Activated naive CD8-positive, alpha-beta T cell treated with anti-CD3 and anti-CD28 coated beads, Interleukin-2, amount 50 U/mL, for 16 hours (primary cell): ENCODE data around the gene TTLL4.
"Not testable (repeated sequence)": the region's sequence is repeated elsewhere in the genome, so short reads cannot be mapped to it uniquely, and the experiment has no call there.

Source experiments
- DNase-seq: peaks from one replicate; pipeline ENCODE4 v3.0.0-alpha.2; 2020; ENCODE audit warnings: low read depth, low spot score

Gene TTLL4

DNA sequence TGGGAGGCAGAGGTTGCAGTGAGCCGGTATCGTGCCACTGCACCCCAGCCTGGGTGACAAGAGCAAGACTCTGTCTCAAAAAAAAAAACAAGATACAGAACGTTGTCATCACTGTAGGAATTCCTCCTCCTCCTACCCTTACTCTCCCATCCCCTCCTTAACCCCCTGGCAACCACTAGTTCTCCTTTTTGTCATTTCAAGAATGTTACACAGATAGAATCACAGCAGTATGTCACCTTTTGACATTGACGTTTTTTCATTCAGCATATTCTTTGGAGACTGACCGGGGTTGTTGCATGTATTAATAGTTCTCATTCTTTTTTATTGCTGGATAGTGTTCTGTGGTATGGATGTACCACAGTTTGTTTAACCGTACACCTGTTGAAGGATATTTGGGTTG lies 32.4 kb downstream of the TTLL4 start:
- no peak for DNase-seq

DNA sequence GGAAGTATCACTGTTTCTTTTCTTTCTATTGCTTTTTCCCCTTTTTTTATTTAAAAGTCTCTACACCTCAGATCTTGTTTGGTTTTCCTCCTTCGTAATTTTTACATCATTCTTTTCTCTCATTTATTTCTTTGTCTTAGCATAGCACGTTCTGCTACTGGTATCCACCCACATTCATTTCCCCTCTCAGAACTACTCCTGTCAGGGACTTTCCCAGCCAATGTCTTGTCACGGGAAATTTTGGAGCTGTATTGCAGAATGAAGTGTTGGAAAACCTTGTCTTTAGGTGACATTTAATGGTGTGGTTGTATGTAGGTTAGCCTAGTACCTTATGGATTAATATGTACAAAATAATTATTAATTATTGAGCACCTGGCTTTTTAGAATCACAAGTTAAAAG lies 34.0 kb downstream of the TTLL4 start:
- DNase-seq = no peak

DNA sequence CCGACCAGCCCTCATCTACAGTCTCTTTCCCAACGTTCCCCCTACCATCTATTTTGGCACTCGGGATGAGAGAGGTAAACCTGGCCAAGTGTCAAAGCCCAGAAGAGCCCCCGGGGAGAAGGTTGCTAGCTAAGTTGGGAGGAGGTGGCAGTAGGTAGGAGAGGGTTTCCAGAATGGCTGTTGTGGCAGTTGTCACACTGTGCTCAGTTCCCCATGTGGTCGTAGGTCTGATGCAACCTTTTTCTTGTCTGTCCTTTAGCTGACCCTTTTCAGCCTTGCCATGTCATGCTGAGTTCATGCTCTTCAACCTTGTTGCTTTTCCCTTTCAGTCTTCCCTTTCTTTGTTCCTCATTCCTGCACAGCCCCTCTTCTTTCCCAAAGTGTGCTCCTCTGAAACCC lies 34.5 kb downstream of the TTLL4 start:
- DNase-seq = no peak

DNA sequence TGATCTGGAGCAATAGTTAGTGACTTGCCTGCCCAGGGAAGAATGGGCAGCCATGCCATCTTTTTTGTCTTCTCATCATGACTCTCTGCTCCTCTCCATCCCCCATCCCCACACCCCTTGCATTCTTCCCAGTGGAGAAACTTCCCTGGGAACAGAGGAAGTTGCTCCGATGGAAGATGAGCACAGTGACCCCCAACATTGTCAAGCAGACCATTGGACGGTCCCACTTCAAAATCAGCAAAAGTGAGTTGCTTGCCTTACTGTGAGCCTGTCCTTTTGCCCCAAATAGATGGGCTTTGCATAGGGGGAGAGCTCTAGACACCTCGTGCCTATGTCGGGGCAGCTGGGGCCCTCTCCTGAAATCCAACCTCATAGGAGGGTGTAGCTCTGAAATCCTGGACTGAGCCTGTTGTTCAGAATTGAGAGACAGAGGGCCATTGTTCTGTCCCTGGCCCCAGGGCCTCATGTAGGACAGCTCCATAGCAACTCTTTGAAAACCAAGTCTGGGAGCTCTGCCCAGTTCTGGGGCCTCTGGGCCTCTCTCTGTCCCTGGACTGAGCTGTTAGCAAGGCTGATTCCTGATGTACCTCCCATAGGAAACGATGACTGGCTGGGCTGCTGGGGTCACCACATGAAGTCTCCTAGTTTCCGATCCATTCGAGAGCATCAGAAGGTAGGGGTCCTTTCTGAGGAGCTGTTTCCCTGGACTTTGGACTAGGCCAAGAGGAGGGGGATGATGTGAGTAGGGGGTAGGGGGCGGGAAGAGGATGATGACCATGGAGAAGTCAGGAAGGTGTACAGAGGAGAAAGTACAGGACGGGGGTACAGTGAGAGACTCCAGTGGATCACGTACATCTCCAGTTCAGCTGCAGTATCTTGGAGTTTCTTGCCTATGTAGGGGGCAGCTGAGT lies 35.2 kb downstream of the TTLL4 start:
- DNase-seq = no peak

DNA sequence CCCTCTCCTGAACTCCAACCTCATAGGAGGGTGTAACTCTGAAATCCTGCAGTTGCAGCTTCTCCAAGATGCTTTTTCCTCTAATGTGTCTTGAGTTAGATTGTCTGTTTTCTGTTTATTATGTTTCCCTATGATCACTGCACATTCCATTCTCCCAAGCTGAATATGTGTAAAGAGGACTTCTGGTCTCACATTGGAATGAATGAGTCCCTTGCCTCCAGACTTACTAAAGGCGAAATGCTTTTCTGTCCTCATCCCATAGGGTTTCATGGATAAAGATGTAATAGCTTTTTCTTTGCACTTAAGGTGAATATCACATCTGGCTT lies 35.8 kb downstream of the TTLL4 start:
- DNase-seq = no peak

DNA sequence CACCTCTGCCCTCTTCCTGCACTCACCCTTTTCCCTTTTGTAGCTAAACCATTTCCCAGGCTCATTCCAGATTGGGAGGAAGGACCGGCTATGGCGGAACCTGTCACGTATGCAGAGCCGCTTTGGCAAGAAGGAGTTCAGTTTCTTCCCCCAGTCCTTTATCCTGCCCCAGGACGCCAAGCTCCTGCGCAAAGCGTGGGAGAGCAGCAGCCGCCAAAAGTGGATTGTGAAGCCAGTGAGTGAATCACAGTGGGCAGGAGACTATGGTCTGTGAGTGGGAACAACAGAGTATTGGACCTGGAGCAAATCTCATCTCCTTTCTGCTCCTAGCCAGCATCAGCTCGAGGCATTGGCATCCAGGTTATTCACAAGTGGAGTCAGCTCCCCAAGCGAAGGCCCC lies 36.3 kb downstream of the TTLL4 start:
- DNase-seq = no peak

DNA sequence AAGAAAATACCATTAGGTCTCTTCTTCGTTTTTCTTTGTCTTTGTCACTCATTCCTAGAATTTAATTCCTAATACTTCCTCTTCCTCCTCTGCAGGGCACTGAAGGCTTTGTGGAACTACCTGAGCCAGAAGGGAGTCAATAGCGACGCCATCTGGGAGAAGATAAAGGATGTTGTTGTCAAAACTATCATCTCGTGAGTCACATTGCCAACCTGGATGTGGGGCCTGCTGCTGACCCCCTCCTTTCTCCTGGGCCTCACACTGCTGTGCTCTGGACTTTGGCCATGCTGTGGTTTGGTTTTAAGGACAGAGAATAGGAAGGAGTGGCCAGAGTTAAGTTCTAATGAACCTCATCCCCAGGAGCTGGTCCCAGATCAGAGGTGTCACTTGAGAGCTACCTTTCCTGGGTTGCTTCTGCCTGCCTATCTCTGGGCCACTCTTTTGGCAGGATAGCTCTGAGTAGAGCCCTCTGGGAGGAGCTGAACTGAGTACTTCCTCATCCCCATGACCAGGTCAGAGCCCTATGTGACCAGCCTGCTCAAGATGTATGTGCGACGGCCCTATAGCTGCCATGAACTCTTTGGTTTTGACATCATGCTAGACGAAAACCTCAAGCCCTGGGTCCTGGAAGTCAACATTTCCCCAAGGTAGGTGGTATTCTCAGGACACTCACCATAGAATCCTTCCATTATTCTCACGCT lies 38.3 kb downstream of the TTLL4 start:
- DNase-seq = no peak

DNA sequence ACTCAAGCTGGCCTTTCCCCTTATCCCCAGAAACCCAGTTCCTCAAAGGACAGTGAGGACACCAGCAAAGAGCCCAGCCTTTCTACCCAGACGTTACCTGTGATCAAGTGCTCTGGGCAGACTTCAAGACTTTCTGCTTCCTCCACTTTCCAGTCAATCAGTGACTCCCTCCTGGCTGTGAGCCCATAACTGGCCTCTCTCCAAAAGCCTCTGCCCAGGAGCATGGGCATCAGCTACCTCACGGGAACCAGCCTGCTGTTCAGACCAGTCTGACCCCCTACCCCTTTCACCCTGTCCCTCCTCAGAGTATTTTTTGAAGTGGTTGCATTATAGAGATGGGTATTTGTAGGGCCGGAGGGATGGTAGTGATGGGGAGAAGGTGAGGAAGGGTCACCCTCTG lies 43.6 kb downstream of the TTLL4 start:
- DNase-seq = no peak

DNA sequence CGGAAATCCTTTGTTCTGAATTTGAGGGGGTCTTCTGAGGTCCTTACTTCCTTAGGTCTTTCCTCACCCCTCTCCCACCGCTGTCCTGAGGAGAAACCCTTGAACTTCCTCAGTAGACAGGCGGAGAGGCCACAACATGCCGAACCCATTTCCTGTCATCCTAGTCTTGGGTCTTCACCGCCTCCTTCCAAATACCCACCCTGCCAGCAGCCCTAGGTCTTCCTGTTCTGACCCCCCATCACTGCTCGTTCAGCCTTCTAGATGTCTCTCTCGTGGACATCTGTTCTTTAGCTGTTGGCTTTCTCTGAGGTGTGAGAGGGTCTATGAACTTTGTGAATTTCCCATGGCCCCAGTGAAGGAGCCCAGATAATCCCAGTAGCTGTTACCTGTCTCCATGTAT lies 44.1 kb downstream of the TTLL4 start:
- DNase-seq = no peak

DNA sequence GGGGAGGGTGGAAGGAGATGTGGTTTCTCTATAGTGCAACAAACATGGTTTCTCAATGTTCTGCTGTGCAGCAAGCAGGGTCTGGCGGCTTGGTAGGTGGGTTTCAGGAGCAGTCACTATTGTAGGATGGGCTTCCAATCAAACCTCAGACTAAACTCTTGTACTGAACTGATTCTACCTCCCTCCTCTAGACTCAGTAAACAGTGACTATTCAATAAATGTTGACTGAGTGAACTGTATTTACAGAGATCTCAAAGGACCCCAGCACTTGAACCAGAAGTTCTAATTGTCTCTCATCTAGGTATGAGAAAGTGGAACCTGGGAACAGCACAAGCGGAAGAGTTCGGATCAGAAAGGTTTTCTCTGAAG lies 44.5 kb downstream of the TTLL4 start:
- no peak for DNase-seq

DNA sequence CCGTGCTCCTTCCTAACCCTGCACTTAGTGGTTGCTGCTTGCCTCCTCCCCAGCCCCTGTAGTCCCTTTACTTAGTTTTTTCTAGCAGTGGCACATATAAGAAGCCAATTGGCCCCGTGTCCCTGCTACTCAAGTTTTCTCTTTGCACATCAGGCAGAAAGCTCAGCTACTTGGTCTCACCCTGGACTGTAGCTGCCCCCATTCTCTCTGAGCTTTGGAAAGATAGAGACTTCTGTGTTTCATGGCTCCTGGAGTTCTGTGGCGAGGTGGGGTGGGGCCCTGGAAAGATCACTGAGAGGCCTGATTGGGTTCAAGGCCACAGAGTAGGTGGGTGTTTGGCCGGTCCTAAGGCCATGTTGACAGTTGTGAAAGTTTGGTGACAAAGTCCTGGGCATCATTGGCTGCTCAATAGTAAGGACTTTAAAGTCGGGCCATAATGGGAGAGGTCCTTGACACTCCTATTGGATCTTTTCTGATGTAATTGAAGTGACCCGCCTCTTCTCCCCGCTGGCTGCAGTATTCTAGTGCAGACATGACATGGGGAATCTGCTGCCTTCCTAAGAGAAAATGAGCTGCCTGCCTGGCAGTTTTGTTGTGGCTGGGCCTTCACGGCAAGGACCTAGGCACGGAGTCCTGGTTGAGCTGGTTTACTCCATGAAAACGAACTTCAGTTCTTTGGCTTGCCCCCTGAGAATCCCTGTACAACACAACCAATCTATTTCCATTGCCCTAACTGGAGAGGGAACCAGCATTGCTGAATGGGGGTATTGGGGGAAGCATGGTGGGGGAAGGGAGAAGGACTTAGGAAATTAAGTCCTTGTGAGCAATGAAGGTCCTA lies 45.2 kb downstream of the TTLL4 start:
- no peak for DNase-seq

DNA sequence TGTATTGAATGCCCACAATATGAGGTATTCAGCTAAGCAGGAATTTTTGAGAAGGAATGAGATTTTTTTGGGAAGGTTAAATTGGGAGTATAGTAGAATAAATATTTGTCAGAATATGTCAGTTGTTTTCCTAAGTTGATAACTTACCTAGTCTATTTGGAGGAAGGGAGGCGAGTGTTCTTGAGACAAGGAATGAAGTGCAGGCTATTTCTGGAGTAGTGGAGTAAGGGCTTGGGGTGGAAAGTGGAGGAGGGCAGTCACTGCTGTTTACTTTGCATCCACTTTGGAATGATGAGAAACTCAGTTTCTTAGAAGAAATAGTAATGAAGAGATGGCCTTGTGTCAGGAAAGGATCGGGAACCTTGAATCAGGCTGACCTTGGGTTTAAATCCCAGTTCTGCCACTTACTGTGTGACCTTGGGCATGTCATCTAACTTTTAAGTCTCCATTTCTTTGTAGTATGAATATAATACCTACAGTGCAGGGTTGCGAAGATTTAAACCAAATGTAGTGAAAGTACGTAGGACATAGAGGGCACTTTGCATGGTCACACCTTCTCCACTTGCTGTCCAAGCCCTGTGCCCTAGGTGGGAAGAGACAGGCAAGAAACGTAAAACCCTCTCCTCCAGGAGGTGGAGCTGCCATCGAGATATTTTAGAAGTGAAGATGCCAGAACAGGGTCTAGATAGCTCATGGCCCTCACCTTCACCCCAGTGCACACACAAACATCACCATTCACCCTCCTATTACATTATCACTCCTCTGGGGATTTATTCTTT lies 46.2 kb downstream of the TTLL4 start:
- no peak for DNase-seq

DNA sequence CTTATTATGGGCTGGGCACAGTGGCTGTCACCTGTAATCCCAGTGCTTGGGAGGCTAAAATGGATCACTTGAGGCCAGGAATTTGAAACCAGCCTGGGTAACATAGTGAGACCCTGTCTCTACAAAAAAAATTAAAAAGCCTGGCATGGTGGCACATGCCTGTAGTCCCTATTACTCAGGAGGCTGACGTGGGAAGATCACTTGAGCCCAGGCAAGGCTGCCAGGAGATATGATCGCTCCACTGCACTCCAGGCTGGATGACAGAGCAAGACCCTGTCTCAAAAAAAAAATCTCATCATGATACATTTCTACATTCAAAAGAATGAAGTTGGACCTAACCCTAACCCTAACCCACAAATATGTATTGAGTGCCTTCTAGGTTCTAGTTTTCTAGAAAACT lies 51.2 kb downstream of the TTLL4 start:
- DNase-seq = no peak

DNA sequence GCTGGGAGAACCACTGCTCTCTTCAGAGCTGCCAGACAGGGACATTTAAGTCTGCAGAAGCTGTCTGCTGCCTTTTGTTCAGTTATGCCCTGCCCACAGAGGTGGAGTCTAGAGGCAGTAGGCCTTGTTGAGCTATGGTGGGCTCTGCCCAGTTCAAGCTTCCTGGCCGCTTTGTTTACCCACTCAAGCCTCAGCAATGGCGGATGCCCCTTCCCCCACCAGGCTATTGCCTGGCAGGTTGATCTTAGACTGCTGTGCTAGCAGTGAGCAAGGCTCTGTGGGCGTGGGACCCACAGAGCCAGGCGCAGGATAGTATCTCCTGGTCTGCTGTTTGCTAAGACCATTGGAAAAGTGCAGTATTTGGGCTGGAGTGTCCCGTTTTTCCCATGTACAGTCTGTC lies 62.1 kb downstream of the TTLL4 start:
- not testable (repeated sequence) for DNase-seq

DNA sequence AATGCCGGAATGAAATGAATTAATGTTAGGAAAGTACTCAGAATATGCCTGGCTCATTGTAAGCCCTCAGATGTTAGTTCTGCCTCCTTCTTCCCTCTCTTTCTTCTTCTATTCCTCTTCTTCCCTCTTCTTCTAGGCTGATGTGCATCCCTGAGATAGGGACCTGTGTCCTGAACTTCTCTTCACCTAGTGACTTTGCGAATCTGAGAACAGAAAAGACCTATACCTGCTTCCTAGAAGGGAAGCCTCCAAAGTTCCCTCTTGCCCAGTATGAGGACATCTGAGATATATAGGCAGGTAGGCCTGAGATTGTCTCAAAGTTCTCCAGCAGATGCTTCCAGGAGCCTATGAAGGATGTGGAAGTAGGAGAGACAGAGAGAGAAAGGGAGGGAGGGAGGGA lies 63.2 kb downstream of the TTLL4 start:
- DNase-seq = no peak

DNA sequence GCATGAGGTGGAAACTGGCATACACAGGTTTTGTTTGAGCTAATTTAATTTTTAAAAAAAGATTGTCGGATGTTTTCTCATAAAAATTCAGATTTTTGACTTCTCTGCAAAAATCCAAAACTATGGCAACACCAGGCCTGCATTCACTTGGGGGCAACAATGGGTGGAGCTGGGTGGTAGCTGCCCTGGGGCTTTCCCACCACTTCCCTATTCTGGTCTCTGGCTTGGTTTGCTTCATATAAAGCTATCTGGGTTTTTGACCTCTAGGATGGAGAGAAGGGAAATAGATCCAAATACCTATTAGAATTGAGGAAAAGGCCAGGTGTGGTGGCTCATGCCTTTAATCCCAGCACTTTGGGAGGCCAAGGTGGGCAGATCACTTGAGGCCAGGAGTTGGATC lies 65.9 kb downstream of the TTLL4 start:
- DNase-seq = no peak

DNA sequence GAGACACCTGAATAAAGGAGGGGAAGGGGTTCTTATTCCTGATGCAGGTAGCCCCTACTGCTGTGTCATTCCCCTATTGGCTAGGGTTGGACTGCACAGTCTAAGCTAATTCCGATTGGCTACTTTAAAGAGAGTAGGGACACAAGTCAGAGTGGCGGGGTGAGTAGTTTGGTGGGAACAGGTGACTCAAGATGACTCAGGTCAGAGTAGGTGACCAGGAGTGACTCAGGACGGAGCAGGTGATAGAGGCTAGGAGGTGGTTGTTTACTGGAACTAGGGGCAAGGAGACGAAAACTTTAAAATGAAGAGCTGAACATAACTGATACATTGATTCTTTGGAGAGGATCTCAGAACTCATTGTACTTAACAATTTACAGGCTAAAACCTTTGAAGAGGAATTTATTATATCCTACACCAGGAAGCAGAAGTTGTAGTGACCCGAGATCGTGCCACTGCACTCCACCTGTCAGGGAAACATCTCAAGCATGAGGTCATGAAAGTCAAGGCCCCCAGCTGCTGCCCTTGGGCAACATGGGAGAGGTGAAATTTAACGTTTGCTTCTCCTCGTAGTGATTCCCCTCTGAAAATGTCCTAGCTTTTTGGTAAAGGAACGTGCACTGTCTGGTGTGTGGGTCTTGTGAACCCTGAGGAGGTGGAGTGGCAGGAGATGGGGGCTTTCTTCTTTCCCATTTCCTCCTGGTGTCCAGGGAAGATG lies 66.8 kb downstream of the TTLL4 start:
- no peak for DNase-seq

DNA sequence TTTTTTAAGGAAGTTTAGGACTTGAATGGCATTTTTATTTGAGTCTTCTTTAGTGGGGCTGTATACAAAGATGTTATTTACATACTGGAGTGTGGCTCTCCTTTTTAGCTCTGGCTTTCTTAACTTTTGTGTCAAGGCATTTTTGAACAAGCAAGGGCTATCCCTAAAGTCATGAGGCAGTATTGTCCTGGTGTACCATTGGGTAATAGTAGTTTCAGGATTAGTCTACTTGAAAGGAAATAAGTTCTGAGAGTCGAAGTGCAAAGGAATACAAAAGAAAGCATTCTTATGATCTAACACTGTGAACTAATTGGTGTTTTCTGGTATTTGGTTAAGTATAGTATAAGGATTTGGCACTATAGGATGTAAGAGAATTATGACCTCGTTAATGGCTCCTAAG lies 69.4 kb downstream of the TTLL4 start:
- no peak for DNase-seq

DNA sequence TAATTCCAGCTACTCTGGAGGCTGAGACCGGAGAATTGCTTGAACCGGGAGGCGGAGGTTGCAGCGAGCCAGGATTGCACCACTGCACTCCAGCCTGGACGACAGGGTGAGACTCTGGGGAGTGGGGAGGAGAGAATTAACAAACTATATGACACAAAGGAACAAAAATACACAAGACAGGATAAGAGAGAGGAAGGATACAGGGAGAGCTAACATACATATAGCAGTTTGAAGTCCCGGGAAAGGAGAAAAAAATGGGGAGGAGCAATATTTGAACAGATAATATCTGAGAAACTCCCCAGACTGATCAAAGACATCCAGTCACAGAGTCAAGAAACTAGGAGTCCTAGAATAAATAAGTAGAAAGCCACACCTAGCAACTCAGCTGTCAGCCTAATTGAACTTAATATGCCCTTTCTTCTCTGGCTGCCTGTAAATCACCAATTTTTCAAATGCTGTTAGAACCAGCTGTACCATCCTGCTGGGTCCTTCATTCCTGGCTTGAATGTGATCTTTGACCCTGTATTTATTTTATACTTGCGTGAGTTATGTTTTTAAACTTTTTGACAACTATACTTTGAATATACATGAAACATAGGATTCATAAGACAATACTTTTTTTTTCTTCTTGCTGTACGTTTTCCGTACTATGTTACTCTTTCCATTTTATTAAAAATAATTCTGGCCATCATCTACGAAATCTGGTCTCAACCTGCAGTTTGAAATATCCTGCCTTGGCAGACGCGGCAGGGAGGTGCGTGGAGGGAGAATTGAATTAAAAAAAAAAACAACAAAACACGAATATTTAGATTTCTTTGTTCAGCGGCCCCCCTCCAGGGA lies 70.4 kb downstream of the TTLL4 start:
- DNase-seq = no peak
